H1 (cell line): Measurements from ENCODE around the gene CYB5R3. TPM values are rescaled to one million over a fixed set of nuclear protein-coding genes. Genes with fewer than 3 reads are reported as not detected.

Experiments
- CTCF ChIA-PET: fragments of 300-600 bp; sonication (Branson Sonifier 250); formaldehyde crosslinking; loops from one replicate; lab custom pipeline; 2021; ENCODE audit not compliant: partially characterized antibody; lab: Charles Lee
- POLR2A ChIA-PET: fragments of 300-600 bp; sonication (Branson Sonifier 250); formaldehyde crosslinking; loops from one replicate; lab custom pipeline; 2021; ENCODE audit warnings: inconsistent platforms; ENCODE audit not compliant: partially characterized antibody; lab: Charles Lee
- DNase-seq, 2 experiments: peaks; one replicate each; pipeline versions ENCODE4 v3.0.0 to v3.0.0-alpha.2; 2010 to 2022; ENCODE audit warnings: low spot score in 2 of 2, low read depth in 1 of 2, mixed read lengths in 1 of 2
- FAIRE-seq: peaks from 2 replicates; lab custom pipeline; 2011; peaks lifted over from hg19 to GRCh38; lab: Jason Lieb, UNC
- H2AFZ ChIP-seq: 2 replicates; pipeline ENCODE4 v1.8.1; 2012; ENCODE audit warnings: low read length, inconsistent platforms
- H2AK5ac ChIP-seq: 2 replicates; pipeline ENCODE4 v1.6.1; 2013; ENCODE audit warnings: low read depth, low read length
- H2BK120ac ChIP-seq: replicated peaks from 2 replicates; pipeline ENCODE3; 2013; ENCODE audit warnings: low read depth, low read length, inconsistent platforms
- H2BK12ac ChIP-seq: 2 replicates; pipeline ENCODE4 v1.6.1; 2013; ENCODE audit warnings: low read depth, low read length
- H2BK15ac ChIP-seq: 2 replicates; pipeline ENCODE4 v1.6.1; 2013; ENCODE audit warnings: low read length
- H2BK20ac ChIP-seq: 2 replicates; pipeline ENCODE4 v1.6.1; 2013; ENCODE audit warnings: low read length
- H2BK5ac ChIP-seq: 2 replicates; pipeline ENCODE4 v1.6.1; 2013; ENCODE audit warnings: low read depth, low read length
- H3K14ac ChIP-seq: 2 replicates; pipeline ENCODE4 v1.6.1; 2013; ENCODE audit warnings: inconsistent platforms; ENCODE audit not compliant: insufficient read length
- H3K18ac ChIP-seq: 2 replicates; pipeline ENCODE4 v1.6.1; 2013; ENCODE audit warnings: low read length; ENCODE audit errors: extremely low read depth
- H3K23ac ChIP-seq: 2 replicates; pipeline ENCODE4 v1.6.1; 2013; ENCODE audit warnings: inconsistent platforms; ENCODE audit not compliant: insufficient read length
- H3K23me2 ChIP-seq: 2 replicates; pipeline ENCODE4 v1.6.1; 2013; ENCODE audit warnings: low read depth, low read length
- H3K27ac ChIP-seq: 2 replicates; pipeline ENCODE4 v1.6.1; 2011; ENCODE audit warnings: low read depth, low read length, inconsistent platforms
- H3K27me3 ChIP-seq, 4 experiments: replicated peaks in 1 of 4; 1 replicate in 1 of 4; 2 replicates in 3 of 4; pipeline versions ENCODE4 v1.6.1 to v1.8.1; 2011 to 2013; ENCODE audit warnings: low read length in 3 of 4, mild to moderate bottlenecking in 3 of 4, inconsistent platforms in 2 of 4, mixed read lengths in 2 of 4, moderate library complexity in 1 of 4; ENCODE audit not compliant: control insufficient read depth in 3 of 4, insufficient read depth in 3 of 4; ENCODE audit errors: extremely low read depth in 1 of 4
- H3K36me3 ChIP-seq, 4 experiments: 2 replicates each; pipeline versions ENCODE4 v1.6.1 to v1.8.1; 2011 to 2013; ENCODE audit warnings: mild to moderate bottlenecking in 4 of 4, low read length in 3 of 4, moderate library complexity in 2 of 4, control low read depth in 1 of 4, inconsistent platforms in 1 of 4; ENCODE audit not compliant: insufficient read depth in 4 of 4, control insufficient read depth in 2 of 4
- H3K4ac ChIP-seq: replicated peaks from 2 replicates; pipeline ENCODE3; 2013; ENCODE audit warnings: low read length, low read depth, mixed read lengths, inconsistent platforms; ENCODE audit not compliant: insufficient read length
- H3K4me1 ChIP-seq, 4 experiments: replicated peaks in 1 of 4; 1 replicate in 1 of 4; 2 replicates in 3 of 4; pipeline versions ENCODE4 v1.6.1 to v1.8.1; 2011 to 2013; ENCODE audit warnings: low read length in 3 of 4, inconsistent platforms in 2 of 4, mixed read lengths in 1 of 4; ENCODE audit not compliant: insufficient read depth in 4 of 4, control insufficient read depth in 3 of 4
- H3K4me2 ChIP-seq, 2 experiments: 2 replicates each; pipeline versions ENCODE4 v1.6.1 to v1.8.1; 2011 to 2013; ENCODE audit warnings: low read depth in 2 of 2, low read length in 2 of 2, control low read depth in 1 of 2, inconsistent platforms in 1 of 2, mild to moderate bottlenecking in 1 of 2; ENCODE audit not compliant: insufficient read depth in 1 of 2
- H3K4me3 ChIP-seq, 4 experiments: fragments of 200-600, 300-600 bp in 1 of 4; sonication (generic), shearing (Covaris generic), sonication (Bioruptor Twin) in 1 of 4; 2 replicates each; pipeline versions ENCODE4 v1.5.1 to v1.8.1; 2011 to 2016; ENCODE audit warnings: low read length in 4 of 4, low read depth in 3 of 4, control low read depth in 2 of 4, inconsistent platforms in 2 of 4, mild to moderate bottlenecking in 2 of 4, mixed read lengths in 1 of 4, moderate library complexity in 1 of 4; ENCODE audit not compliant: insufficient read depth in 2 of 4; ENCODE audit errors: extremely low read depth in 1 of 4
- H3K56ac ChIP-seq: replicated peaks from 2 replicates; pipeline ENCODE3; 2013; ENCODE audit warnings: low read depth, mild to moderate bottlenecking, mixed read lengths, low read length, inconsistent platforms; ENCODE audit not compliant: insufficient read length
- H3K79me1 ChIP-seq: 2 replicates; pipeline ENCODE4 v1.6.1; 2013; ENCODE audit warnings: low read depth, low read length, control low read depth
- H3K79me2 ChIP-seq, 2 experiments: 2 replicates each; pipeline versions ENCODE4 v1.6.1 to v1.8.1; 2012 to 2013; ENCODE audit warnings: low read length in 2 of 2, mild to moderate bottlenecking in 2 of 2, inconsistent platforms in 1 of 2; ENCODE audit not compliant: insufficient read depth in 2 of 2, control insufficient read depth in 1 of 2
- H3K9ac ChIP-seq, 4 experiments: replicated peaks in 1 of 4; 1 replicate in 1 of 4; 2 replicates in 3 of 4; pipeline versions ENCODE4 v1.6.1 to v1.8.1; 2011 to 2013; ENCODE audit warnings: low read depth in 3 of 4, low read length in 3 of 4, control low read depth in 2 of 4, mild to moderate bottlenecking in 2 of 4, moderate library complexity in 2 of 4, inconsistent platforms in 1 of 4; ENCODE audit errors: extremely low read depth in 1 of 4
- H3K9me3 ChIP-seq, 2 experiments: 2 replicates each; pipeline versions ENCODE4 v1.6.1 to v1.8.1; 2012 to 2013; ENCODE audit warnings: mild to moderate bottlenecking in 2 of 2, moderate library complexity in 2 of 2, control low read depth in 1 of 2, inconsistent platforms in 1 of 2, low read depth in 1 of 2, low read length in 1 of 2, mixed read lengths in 1 of 2; ENCODE audit not compliant: insufficient read depth in 2 of 2
- H4K20me1 ChIP-seq, 2 experiments: replicated peaks in 1 of 2; 2 replicates each; pipeline versions ENCODE3 to v1.8.1; 2011 to 2013; ENCODE audit warnings: inconsistent platforms in 2 of 2, low read length in 2 of 2, mild to moderate bottlenecking in 1 of 2; ENCODE audit not compliant: insufficient read depth in 2 of 2, control insufficient read depth in 1 of 2
- H4K5ac ChIP-seq: 2 replicates; pipeline ENCODE4 v1.6.1; 2013; ENCODE audit warnings: low read length, low read depth, mixed read lengths, inconsistent platforms; ENCODE audit not compliant: insufficient read length
- H4K8ac ChIP-seq: 2 replicates; pipeline ENCODE4 v1.8.0; 2013; ENCODE audit warnings: mild to moderate bottlenecking, moderate library complexity, low read length, inconsistent platforms; ENCODE audit not compliant: insufficient read depth; ENCODE audit errors: extremely low read depth
- H4K91ac ChIP-seq: replicated peaks from 2 replicates; pipeline ENCODE3; 2013; ENCODE audit warnings: low read length, mixed read lengths, inconsistent platforms; ENCODE audit not compliant: insufficient read length
- CBX5 ChIP-seq: fragments of 300-800, 300-1000 bp; sonication (generic); IDR thresholded peaks from 2 replicates; pipeline ENCODE4 v1.7.1; 2016; ENCODE audit warnings: antibody characterized with exemption, low read length, low read depth
- CHD1 ChIP-seq: IDR thresholded peaks from 2 replicates; pipeline ENCODE4 v1.6.1; 2012; ENCODE audit warnings: low read depth, low read length, improper control_type of control experiment
- GABPA ChIP-seq: IDR thresholded peaks from 2 replicates; pipeline ENCODE4 v1.6.1; 2011; ENCODE audit warnings: mild to moderate bottlenecking, low read length, moderate library complexity, borderline replicate concordance; ENCODE audit not compliant: insufficient read depth
- POLR2AphosphoS5 ChIP-seq: IDR thresholded peaks from 2 replicates; pipeline ENCODE4 v1.6.1; 2011; ENCODE audit warnings: low read depth, low read length
- SUZ12 ChIP-seq: fragments of 200-600 bp; sonication (generic); IDR thresholded peaks from 2 replicates; pipeline ENCODE4 v1.6.1; 2012; ENCODE audit warnings: mild to moderate bottlenecking, inconsistent platforms, low read length, moderate library complexity, mixed read lengths
- YY1 ChIP-seq: IDR thresholded peaks from 2 replicates; pipeline ENCODE4 v1.6.1; 2011; ENCODE audit warnings: low read depth, mild to moderate bottlenecking, low read length
- WGBS, 2 experiments: shearing (Covaris generic) in 1 of 2; methylation state at CpG; one replicate each; pipeline versions ENCODE4 v1.1.6 to v1.1.7; 2013 to 2015; ENCODE audit warnings: low lambda C conversion rate in 2 of 2, mixed read lengths in 2 of 2, inconsistent platforms in 1 of 2, low coverage in 1 of 2, missing lambda C conversion rate in 1 of 2; ENCODE audit not compliant: insufficient replicate concordance in 2 of 2, insufficient coverage in 1 of 2, insufficient read length in 1 of 2; ENCODE audit errors: extremely low coverage in 1 of 2, missing lambda C conversion rate in 1 of 2; 5-methylcytosine and 5-hydroxymethylcytosine counted together
- polyA plus RNA-seq, 7 experiments: library from polyadenylated mRNA; depleted of rRNA in 3 of 7; stranded (reverse) in 5 of 7; unstranded in 2 of 7; fragments of >200 nt in 5 of 7; fragments of 200-250 nt in 2 of 7; gene quantifications; 1 replicate in 5 of 7; 2 replicates in 1 of 7; 4 replicates in 1 of 7; pipeline versions ENCODE4 v1.2.1 to v1.2.3, GENCODE V29; 2011 to 2013; ENCODE audit warnings: missing spikeins in 2 of 7, mixed read lengths in 2 of 7
- total RNA-seq: library from RNA; stranded (reverse); fragmentation: NEBNext Ultra II Directional; extraction: Animal tissue kit (Norgen Biotek cat#: 25700); gene quantifications from 2 replicates; pipeline ENCODE4 v1.2.1, GENCODE V29; 2021
- TF ChIP-seq, protein P1 (sequence below): IDR thresholded peaks from 2 replicates; pipeline ENCODE4 v1.6.1; 2012; ENCODE audit warnings: low read length, inconsistent platforms

CYB5R3 gene
- total and polyA plus RNA-seq, 2 of the 8 experiments (the other 6 are each of a cell fraction or from before 2014, with no cell fraction given) = 75.3 to 113 TPM

DNA sequence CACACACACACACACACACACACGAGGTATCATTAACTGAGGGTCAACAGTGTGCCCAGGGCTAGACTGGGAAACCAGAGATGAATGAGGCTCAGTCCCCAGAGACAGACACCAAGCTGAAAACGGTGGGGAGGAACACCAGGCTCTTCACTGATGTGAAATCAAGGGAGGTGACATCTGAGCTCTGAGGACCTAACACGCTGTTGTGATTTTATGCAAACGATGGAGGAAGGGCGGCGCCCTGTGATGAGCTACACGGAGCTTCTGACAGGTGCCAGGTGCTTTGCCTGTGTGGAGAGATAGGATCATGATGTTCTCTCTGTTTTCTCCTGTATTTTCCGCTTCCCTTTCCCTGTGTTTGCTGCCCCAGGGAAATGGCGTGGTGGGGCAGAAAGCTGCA, 6.5 kb upstream of the CYB5R3 start:
- H3K9me3 ChIP-seq = no peaks in the 10 kb centered on the region
- DNase-seq (no peak), FAIRE-seq (no peak)
- no peak overlapping the region for H4K8ac ChIP-seq
- no peak overlapping the region for H2BK120ac ChIP-seq
- H2AFZ ChIP-seq = no peak overlapping the region
- no peak overlapping the region for H2BK15ac ChIP-seq
- H3K4ac ChIP-seq = no peak overlapping the region
- 78% methylated on average over 9 of the region's 9 CpGs; no CpG with 5 or more reads in 1 of the 2 experiments for WGBS, 2 experiments
- no peak overlapping the region for H4K5ac ChIP-seq
- H2BK12ac ChIP-seq = no peak overlapping the region
- H3K14ac ChIP-seq = no peak overlapping the region
- H3K4me2 ChIP-seq = no peak overlapping the region
- H4K91ac ChIP-seq = no peak overlapping the region
- no peaks in the 10 kb centered on the region for H3K27me3 ChIP-seq
- no peak overlapping the region for H2AK5ac ChIP-seq
- H2BK5ac ChIP-seq = no peak overlapping the region
- no peaks in the 10 kb centered on the region; the same call in 1 of the 2 replicates for H3K79me1 ChIP-seq
- no peaks in the 10 kb centered on the region for H3K4me1 ChIP-seq
- no peak overlapping the region for H3K23ac ChIP-seq
- ChIA-PET CTCF (interaction anchor here (0.6 to 3.9 kb wide), 6 partner anchors 11 to 1412 kb away, joined by 3 to 22 read pairs (median 4); no protein-coding TSS in a partner anchor), POLR2A (interaction anchor here (0.6 to 9.4 kb wide), 6 partner anchors 13 to 836 kb away, joined by 3 to 74 read pairs (median 3); partner anchors contain the start of gene POLDIP3)
- no peaks in the 10 kb centered on the region for H4K20me1 ChIP-seq
- H3K56ac ChIP-seq = no peak overlapping the region
- TF ChIP-seq SUZ12 = no peak
- TF ChIP-seq POLR2AphosphoS5 = no peak
- no peak for TF ChIP-seq CBX5
- TF ChIP-seq, protein P1, sequence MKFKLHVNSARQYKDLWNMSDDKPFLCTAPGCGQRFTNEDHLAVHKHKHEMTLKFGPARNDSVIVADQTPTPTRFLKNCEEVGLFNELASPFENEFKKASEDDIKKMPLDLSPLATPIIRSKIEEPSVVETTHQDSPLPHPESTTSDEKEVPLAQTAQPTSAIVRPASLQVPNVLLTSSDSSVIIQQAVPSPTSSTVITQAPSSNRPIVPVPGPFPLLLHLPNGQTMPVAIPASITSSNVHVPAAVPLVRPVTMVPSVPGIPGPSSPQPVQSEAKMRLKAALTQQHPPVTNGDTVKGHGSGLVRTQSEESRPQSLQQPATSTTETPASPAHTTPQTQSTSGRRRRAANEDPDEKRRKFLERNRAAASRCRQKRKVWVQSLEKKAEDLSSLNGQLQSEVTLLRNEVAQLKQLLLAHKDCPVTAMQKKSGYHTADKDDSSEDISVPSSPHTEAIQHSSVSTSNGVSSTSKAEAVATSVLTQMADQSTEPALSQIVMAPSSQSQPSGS = no peak
- TF ChIP-seq GABPA = no peak
- no peak for TF ChIP-seq CHD1
- TF ChIP-seq YY1 = no peak
- H3K9ac ChIP-seq = no peak overlapping the region
- no peaks in the 10 kb centered on the region; the same call in 1 of the 2 replicates for H3K23me2 ChIP-seq
- no peaks in the 10 kb centered on the region for H3K36me3 ChIP-seq
- H3K79me2 ChIP-seq = no peaks in the 10 kb centered on the region
- H3K18ac ChIP-seq = no peak overlapping the region
- no peak overlapping the region for H2BK20ac ChIP-seq
- no peak overlapping the region for H3K4me3 ChIP-seq
- H3K27ac ChIP-seq = no peak overlapping the region
